IMR-90 (cell line): ENCODE data around the gene RSF1. TPM values are rescaled to one million over a fixed set of nuclear protein-coding genes. Genes with fewer than 3 reads are reported as not detected.

Source experiments
- ATAC-seq: fragments of 200-7000 bp; cut with Tn5 transposase; 2 replicates; pipeline ENCODE4 v1.9.1; 2020; ENCODE audit warnings: low read depth, mild to moderate bottlenecking, moderate library complexity
- BruUV-seq: library from RNA; stranded (reverse); fragments of 400-500 nt; replicated peaks from 2 replicates; lab custom pipeline; 2021; lab: Mats Ljungman, UMichigan
- CTCF ChIA-PET: fragments of 300-600 bp; formaldehyde crosslinking; extraction: SDS; loops from one replicate; lab custom pipeline; 2021; ENCODE audit warnings: antibody characterized with exemption; lab: Yijun Ruan, JAX
- POLR2A ChIA-PET: fragments of 300-600 bp; sonication (Branson Sonifier 250); formaldehyde crosslinking; loops from one replicate; lab custom pipeline; 2022; ENCODE audit warnings: antibody characterized with exemption; ENCODE audit not compliant: unreplicated experiment; lab: Charles Lee
- DNase-seq: peaks from one replicate; pipeline ENCODE4 v3.0.0; 2013
- H2AFZ ChIP-seq: replicated peaks from 2 replicates; pipeline ENCODE3; 2013; ENCODE audit warnings: low read length, mild to moderate bottlenecking; ENCODE audit not compliant: poor library complexity
- H2AK5ac ChIP-seq: 2 replicates; pipeline ENCODE4 v1.6.1; 2013; ENCODE audit warnings: low read depth, low read length, inconsistent platforms
- H2AK9ac ChIP-seq: replicated peaks from 2 replicates; pipeline ENCODE3; 2013; ENCODE audit warnings: mild to moderate bottlenecking, low read depth, low read length, moderate library complexity; ENCODE audit not compliant: poor library complexity
- H2BK120ac ChIP-seq: 2 replicates; pipeline ENCODE4 v1.6.1; 2013; ENCODE audit warnings: low read depth, low read length, inconsistent platforms
- H2BK15ac ChIP-seq: 3 replicates; pipeline ENCODE4 v1.6.1; 2013; ENCODE audit warnings: low read depth, low read length, inconsistent platforms
- H2BK20ac ChIP-seq: 2 replicates; pipeline ENCODE4 v1.6.1; 2013; ENCODE audit warnings: low read depth, mild to moderate bottlenecking, inconsistent platforms, low read length, moderate library complexity
- H2BK5ac ChIP-seq: 2 replicates; pipeline ENCODE4 v1.6.1; 2013; ENCODE audit warnings: mild to moderate bottlenecking, low read depth, low read length, inconsistent platforms; ENCODE audit not compliant: poor library complexity, severe bottlenecking
- H3K14ac ChIP-seq: replicated peaks from 2 replicates; pipeline ENCODE4 v1.6.1; 2013; ENCODE audit warnings: low read depth, low read length, inconsistent platforms
- H3K18ac ChIP-seq: 2 replicates; pipeline ENCODE4 v1.6.1; 2013; ENCODE audit warnings: low read depth, low read length, control low read depth
- H3K23ac ChIP-seq: 2 replicates; pipeline ENCODE4 v1.6.1; 2013; ENCODE audit warnings: low read depth, low read length, inconsistent platforms
- H3K27ac ChIP-seq: 2 replicates; pipeline ENCODE4 v1.5.1; 2013; ENCODE audit warnings: mild to moderate bottlenecking, control low read depth, low read length; ENCODE audit not compliant: insufficient read depth
- H3K27me3 ChIP-seq: 2 replicates; pipeline ENCODE4 v1.6.1; 2013; ENCODE audit warnings: low read length; ENCODE audit not compliant: control insufficient read depth, insufficient read depth
- H3K36me3 ChIP-seq: 2 replicates; pipeline ENCODE4 v1.6.1; 2013; ENCODE audit warnings: low read length, mixed read lengths; ENCODE audit not compliant: control insufficient read depth, insufficient read depth
- H3K4ac ChIP-seq: 2 replicates; pipeline ENCODE4 v1.6.1; 2013; ENCODE audit warnings: low read depth, low read length, inconsistent platforms
- H3K4me1 ChIP-seq: 2 replicates; pipeline ENCODE4 v1.6.1; 2013; ENCODE audit warnings: low read length, mixed read lengths; ENCODE audit not compliant: control insufficient read depth, insufficient read depth
- H3K4me2 ChIP-seq: 2 replicates; pipeline ENCODE4 v1.6.1; 2013; ENCODE audit warnings: low read depth, mild to moderate bottlenecking, control low read depth, low read length, moderate library complexity
- H3K4me3 ChIP-seq: 2 replicates; pipeline ENCODE4 v1.5.1; 2013; ENCODE audit warnings: low read depth, mild to moderate bottlenecking, control low read depth, low read length, moderate library complexity; ENCODE audit not compliant: insufficient read depth
- H3K56ac ChIP-seq: 2 replicates; pipeline ENCODE4 v1.6.1; 2013; ENCODE audit warnings: low read length, inconsistent platforms; ENCODE audit not compliant: insufficient read depth; ENCODE audit errors: extremely low read depth
- H3K79me1 ChIP-seq, 2 experiments: 2 replicates each; pipeline ENCODE4 v1.6.1; 2013; ENCODE audit warnings: low read length in 2 of 2, inconsistent platforms in 1 of 2, low read depth in 1 of 2
- H3K9ac ChIP-seq: 2 replicates; pipeline ENCODE4 v1.6.1; 2013; ENCODE audit warnings: low read depth, low read length, control low read depth
- H3K9me1 ChIP-seq: 2 replicates; pipeline ENCODE4 v1.6.1; 2013; ENCODE audit warnings: low read length, inconsistent platforms; ENCODE audit not compliant: insufficient read depth
- H3K9me3 ChIP-seq: 2 replicates; pipeline ENCODE4 v1.6.1; 2013; ENCODE audit warnings: low read length; ENCODE audit not compliant: control insufficient read depth, insufficient read depth
- H4K20me1 ChIP-seq: 2 replicates; pipeline ENCODE4 v1.6.1; 2013; ENCODE audit warnings: low read length, inconsistent platforms; ENCODE audit not compliant: insufficient read depth
- H4K5ac ChIP-seq: 2 replicates; pipeline ENCODE4 v1.6.1; 2013; ENCODE audit warnings: mild to moderate bottlenecking, low read depth, low read length, control low read depth
- H4K8ac ChIP-seq, 2 experiments: 2 replicates each; pipeline ENCODE4 v1.6.1; 2013; ENCODE audit warnings: low read depth in 2 of 2, low read length in 2 of 2, control low read depth in 1 of 2, inconsistent platforms in 1 of 2
- H4K91ac ChIP-seq: 2 replicates; pipeline ENCODE4 v1.6.1; 2013; ENCODE audit warnings: low read depth, low read length, inconsistent platforms; ENCODE audit not compliant: insufficient read depth
- CHD1 ChIP-seq: IDR thresholded peaks from 2 replicates; pipeline ENCODE4 v1.6.1; 2012; ENCODE audit warnings: low read depth, low read length, improper control_type of control experiment
- FOS ChIP-seq: fragments of 150-350 bp; IDR thresholded peaks from 2 replicates; pipeline ENCODE4 v1.6.1; 2016; ENCODE audit warnings: low read depth, low read length
- MAZ ChIP-seq: IDR thresholded peaks from 2 replicates; pipeline ENCODE4 v1.6.1; 2012; ENCODE audit warnings: low read depth, mild to moderate bottlenecking, low read length, improper control_type of control experiment, moderate library complexity, borderline replicate concordance
- NFE2L2 ChIP-seq: fragments of 150-350 bp; IDR thresholded peaks from 2 replicates; pipeline ENCODE4 v1.6.1; 2016; ENCODE audit warnings: low read depth, mild to moderate bottlenecking, low read length
- RAD21 ChIP-seq: IDR thresholded peaks from 2 replicates; pipeline ENCODE4 v1.6.1; 2012; ENCODE audit warnings: low read length, improper control_type of control experiment
- RCOR1 ChIP-seq: IDR thresholded peaks from 2 replicates; pipeline ENCODE4 v1.6.1; 2012; ENCODE audit warnings: mild to moderate bottlenecking, low read length, improper control_type of control experiment; ENCODE audit not compliant: insufficient replicate concordance
- WGBS, 2 experiments: methylation state at CpG; one replicate each; pipeline versions ENCODE4 v1.1.5 to v1.1.7; 2013; ENCODE audit warnings: missing lambda C conversion rate in 2 of 2; ENCODE audit not compliant: insufficient read length in 1 of 2; ENCODE audit errors: extremely low coverage in 2 of 2; 5-methylcytosine and 5-hydroxymethylcytosine counted together
- dilution Hi-C: fragments of 300-500 bp; cut with HindIII; formaldehyde crosslinking; loops from one replicate; pipeline ENCODE4 v1.14.3; 2018; ENCODE audit warnings: low sequenced_read_pairs; ENCODE audit not compliant: unreplicated experiment
- in situ Hi-C: fragments of 300-500 bp; cut with MboI; formaldehyde crosslinking; loops from 3 replicates; pipeline ENCODE4 v1.14.3; 2019; ENCODE audit warnings: low sequenced_read_pairs, inconsistent platforms, mixed read lengths
- intact Hi-C: fragments of 100-400 bp; cut with micrococcal nuclease; formaldehyde crosslinking; loops from 2 replicates; pipeline ENCODE4 v1.10.0; 2022
- polyA plus RNA-seq, 3 experiments: library from polyadenylated mRNA; depleted of rRNA; stranded (reverse); fragments of >200 nt; gene quantifications; 2 replicates each; pipeline ENCODE4 v1.2.3, GENCODE V29; 2012; ENCODE audit warnings: low replicate concordance in 1 of 3
- total RNA-seq: library from RNA; depleted of rRNA; stranded (reverse); fragments of >200 nt; gene quantifications from 2 replicates; pipeline ENCODE4 v1.2.3, GENCODE V29; 2012
- TF ChIP-seq, protein P1 (sequence below): fragments of 150-350 bp; IDR thresholded peaks from 2 replicates; pipeline ENCODE4 v1.6.1; 2016; ENCODE audit warnings: low read depth, mild to moderate bottlenecking, low read length, moderate library complexity, borderline replicate concordance
- TF ChIP-seq, protein P2 (sequence below): fragments of 150-350 bp; IDR thresholded peaks from 2 replicates; pipeline ENCODE4 v1.6.1; 2017; ENCODE audit warnings: mild to moderate bottlenecking, antibody characterized with exemption, low read length, low read depth

The RSF1 gene
- total and polyA plus RNA-seq, 2 of the 4 experiments (the other 2 are of a cell fraction), result 13.9 to 18.5 TPM

DNA sequence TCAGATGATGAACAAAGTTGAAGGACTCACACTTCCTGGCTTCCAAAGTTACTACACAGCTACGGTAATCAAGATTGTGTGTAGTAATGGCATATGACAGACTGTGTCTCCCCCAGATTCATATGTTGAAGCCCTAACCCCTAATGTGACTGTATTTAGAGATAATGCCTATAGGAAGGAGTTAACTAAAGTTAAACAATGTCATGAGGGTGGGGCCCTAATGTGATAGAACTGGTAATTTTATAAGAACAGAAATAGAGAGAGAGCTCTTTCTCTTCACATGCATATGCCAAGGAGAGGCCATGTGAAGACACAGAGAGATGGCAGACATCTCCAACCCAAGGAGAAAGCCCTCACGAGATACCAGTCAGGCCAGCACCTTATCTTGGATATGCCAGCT lies 8.4 kb upstream of the RSF1 start:
- no peak overlapping the region for H2AK9ac ChIP-seq
- H2BK20ac ChIP-seq, result no peak overlapping the region
- BruUV-seq, result no TSS peak
- intact Hi-C loops (no loop called here), dilution Hi-C loops (no loop called here), in situ Hi-C loops (no loop called here)
- no peak for ATAC-seq
- H3K56ac ChIP-seq, result no peak overlapping the region
- H3K4ac ChIP-seq, result no peak overlapping the region
- peaks cover 7 to 9% of the 10 kb centered on the region in 2 experiments for H3K79me1 ChIP-seq
- H3K9ac ChIP-seq, result no peak overlapping the region
- H4K5ac ChIP-seq, result no peak overlapping the region
- no CpG with 5 or more reads among the region's 2 CpGs for WGBS, 2 experiments
- H4K91ac ChIP-seq, result no peak overlapping the region
- H2BK15ac ChIP-seq, result no peak overlapping the region
- H4K8ac ChIP-seq, result no peak overlapping the region
- TF ChIP-seq, protein P1, sequence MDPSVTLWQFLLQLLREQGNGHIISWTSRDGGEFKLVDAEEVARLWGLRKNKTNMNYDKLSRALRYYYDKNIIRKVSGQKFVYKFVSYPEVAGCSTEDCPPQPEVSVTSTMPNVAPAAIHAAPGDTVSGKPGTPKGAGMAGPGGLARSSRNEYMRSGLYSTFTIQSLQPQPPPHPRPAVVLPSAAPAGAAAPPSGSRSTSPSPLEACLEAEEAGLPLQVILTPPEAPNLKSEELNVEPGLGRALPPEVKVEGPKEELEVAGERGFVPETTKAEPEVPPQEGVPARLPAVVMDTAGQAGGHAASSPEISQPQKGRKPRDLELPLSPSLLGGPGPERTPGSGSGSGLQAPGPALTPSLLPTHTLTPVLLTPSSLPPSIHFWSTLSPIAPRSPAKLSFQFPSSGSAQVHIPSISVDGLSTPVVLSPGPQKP, result no peak
- TF ChIP-seq FOS (no peak), CHD1 (no peak), MAZ (no peak), RCOR1 (no peak), RAD21 (no peak), NFE2L2 (no peak)
- TF ChIP-seq, protein P2, sequence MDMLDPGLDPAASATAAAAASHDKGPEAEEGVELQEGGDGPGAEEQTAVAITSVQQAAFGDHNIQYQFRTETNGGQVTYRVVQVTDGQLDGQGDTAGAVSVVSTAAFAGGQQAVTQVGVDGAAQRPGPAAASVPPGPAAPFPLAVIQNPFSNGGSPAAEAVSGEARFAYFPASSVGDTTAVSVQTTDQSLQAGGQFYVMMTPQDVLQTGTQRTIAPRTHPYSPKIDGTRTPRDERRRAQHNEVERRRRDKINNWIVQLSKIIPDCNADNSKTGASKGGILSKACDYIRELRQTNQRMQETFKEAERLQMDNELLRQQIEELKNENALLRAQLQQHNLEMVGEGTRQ, result no peak
- H3K4me1 ChIP-seq, result peaks cover under 1% of the 10 kb centered on the region; the same call in 1 of the 2 replicates
- H3K23ac ChIP-seq, result no peak overlapping the region
- H3K14ac ChIP-seq, result no peak overlapping the region
- no peaks in the 10 kb centered on the region for H3K9me1 ChIP-seq
- H3K4me2 ChIP-seq, result no peak overlapping the region
- DNase-seq, result no peak
- CTCF ChIA-PET, result no interaction called here
- no peak overlapping the region for H2AFZ ChIP-seq
- H2BK120ac ChIP-seq, result no peak overlapping the region
- peaks cover 2% of the 10 kb centered on the region; the same call in 1 of the 2 replicates for H3K36me3 ChIP-seq
- no peak overlapping the region for H2AK5ac ChIP-seq
- no peak overlapping the region for H3K27ac ChIP-seq
- no peaks in the 10 kb centered on the region; the same call in 1 of the 2 replicates for H3K9me3 ChIP-seq
- no peaks in the 10 kb centered on the region for H3K27me3 ChIP-seq
- no peaks in the 10 kb centered on the region for H4K20me1 ChIP-seq
- H3K4me3 ChIP-seq, result no peak overlapping the region
- H2BK5ac ChIP-seq, result no peak overlapping the region
- POLR2A ChIA-PET, result no interaction called here
- no peak overlapping the region for H3K18ac ChIP-seq
